RPMI7951 (cell line): ENCODE measurements around the gene SERPINB6. TPM values are rescaled to one million over a fixed set of nuclear protein-coding genes. Genes with fewer than 3 reads are reported as not detected.
"Not testable (repeated sequence)": the region's sequence is repeated elsewhere in the genome, so short reads cannot be mapped to it uniquely, and the experiment has no call there.

Experiments used
- DNase-seq: peaks from one replicate; pipeline ENCODE4 v3.0.0-alpha.2; 2012; ENCODE audit warnings: low read depth
- total RNA-seq: library from RNA; depleted of rRNA; stranded (reverse); fragments of >200 nt; shearing (Covaris generic); gene quantifications from 2 replicates; pipeline ENCODE4 v1.2.3, GENCODE V29; 2014

The SERPINB6 gene
- total RNA-seq, 1 experiment from 2014 or later = 92.6 TPM

GRCh38 chr6:2977799-2978590 lies 6.6 kb upstream of the SERPINB6 start:
- no peak for DNase-seq

DNA sequence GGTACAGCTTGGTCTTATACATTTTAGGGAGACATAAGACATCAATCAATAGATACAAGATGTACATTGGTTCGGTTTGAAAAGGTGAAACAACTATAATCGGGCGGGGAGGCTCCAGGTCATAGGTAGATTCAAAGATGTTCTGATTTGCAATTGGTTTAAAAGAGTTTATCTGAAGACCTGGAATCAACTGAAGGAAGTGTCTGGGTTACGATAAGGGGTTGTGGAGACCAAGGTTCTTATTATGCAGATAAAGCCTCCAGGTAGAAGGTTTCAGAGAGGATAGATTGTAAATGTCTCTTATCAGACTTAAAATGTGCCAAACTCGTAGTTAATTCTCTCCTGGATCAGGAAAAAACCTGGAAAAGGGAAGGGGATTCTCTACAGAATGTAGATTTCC lies 5.9 kb upstream of the SERPINB6 start:
- no peak for DNase-seq

- peak; percentile 81 for DNase-seq
These were observed 5.3 kb upstream of the SERPINB6 start for GRCh38 chr6:2976571-2977085.

- no peak for DNase-seq
These were observed 4.7 kb upstream of the SERPINB6 start for GRCh38 chr6:2976060-2976459.

DNA sequence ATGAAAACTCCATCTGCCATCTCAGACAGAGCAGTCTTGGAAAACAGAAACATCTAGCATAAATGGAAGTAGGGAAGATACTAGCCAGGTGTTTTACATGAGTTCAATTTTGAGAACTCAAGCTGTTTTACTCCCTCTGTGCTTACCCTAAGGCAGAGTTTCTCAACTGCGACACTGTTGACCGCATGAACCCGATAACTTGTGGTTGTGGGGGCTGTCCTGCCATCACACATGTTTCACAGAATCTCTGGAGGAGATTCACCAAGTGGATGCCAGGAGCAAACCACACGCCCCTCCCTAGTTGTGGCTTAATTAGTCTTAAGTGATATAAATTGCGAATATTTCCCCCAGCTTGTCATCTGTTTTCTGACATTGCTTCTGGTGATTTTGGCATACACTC lies 2.3 kb upstream of the SERPINB6 start:
- DNase-seq = peak; percentile 95

GRCh38 chr6:2973180-2973579 lies 1.8 kb upstream of the SERPINB6 start:
- not testable (repeated sequence) for DNase-seq

GRCh38 chr6:2972685-2973084 lies 1.3 kb upstream of the SERPINB6 start:
- DNase-seq = not testable (repeated sequence)

GRCh38 chr6:2972219-2972487 lies 786 bp upstream of the SERPINB6 start:
- not testable (repeated sequence) for DNase-seq

GRCh38 chr6:2970753-2971419 lies 481 bp downstream of the SERPINB6 start:
- peak; percentile 57 for DNase-seq

DNA sequence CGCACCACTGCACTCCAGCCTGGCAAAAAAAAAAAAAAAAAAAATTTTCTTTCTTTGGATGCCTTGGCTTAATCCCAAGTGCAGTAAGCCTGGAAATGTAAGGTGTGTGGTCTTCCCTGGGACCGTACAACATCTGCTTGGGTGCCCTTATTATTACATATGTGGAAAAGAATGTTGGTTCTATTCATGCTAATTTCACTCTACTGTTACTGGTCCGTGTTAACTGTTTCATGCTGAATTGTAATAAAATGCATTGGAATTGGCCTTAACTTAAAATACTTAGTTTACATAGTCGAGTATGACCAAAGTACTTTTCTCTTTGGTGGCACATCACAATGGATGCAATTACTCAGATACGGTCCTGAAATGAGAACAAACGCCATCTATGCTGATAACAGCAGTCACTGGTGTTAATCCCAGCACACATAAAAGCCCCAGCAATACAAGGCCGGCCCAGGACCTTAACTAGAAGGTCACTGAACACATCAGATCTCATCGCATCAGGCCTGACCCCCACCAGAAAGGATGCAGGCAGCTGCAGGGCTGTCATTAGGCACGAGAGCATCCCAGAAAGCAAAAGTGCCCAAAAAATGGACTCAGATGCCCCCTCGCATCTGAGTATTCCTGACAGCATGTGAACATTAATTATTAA lies 1.2 kb downstream of the SERPINB6 start:
- DNase-seq = no peak

GRCh38 chr6:2969549-2969948 lies 1.8 kb downstream of the SERPINB6 start:
- no peak for DNase-seq

GRCh38 chr6:2968600-2969135 lies 2.7 kb downstream of the SERPINB6 start:
- DNase-seq = no peak

DNA sequence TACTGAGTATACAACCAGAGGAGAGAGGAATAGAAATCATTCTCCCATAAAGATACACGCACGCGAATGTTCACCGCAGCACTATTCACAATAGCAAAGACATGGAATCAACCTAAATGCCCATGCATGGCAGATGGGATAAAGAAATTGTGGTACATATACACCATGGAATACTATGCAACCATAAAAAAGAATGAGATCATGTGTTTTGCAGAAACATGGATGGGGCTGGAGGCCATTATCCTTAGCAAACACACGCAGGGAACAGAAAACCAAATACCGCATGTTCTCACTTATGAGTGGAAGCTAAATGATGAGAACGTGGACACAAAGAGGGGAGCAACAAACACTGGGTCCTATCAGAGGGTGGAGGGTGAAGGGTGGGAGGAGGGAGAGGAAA lies 3.4 kb downstream of the SERPINB6 start:
- no peak for DNase-seq

DNA sequence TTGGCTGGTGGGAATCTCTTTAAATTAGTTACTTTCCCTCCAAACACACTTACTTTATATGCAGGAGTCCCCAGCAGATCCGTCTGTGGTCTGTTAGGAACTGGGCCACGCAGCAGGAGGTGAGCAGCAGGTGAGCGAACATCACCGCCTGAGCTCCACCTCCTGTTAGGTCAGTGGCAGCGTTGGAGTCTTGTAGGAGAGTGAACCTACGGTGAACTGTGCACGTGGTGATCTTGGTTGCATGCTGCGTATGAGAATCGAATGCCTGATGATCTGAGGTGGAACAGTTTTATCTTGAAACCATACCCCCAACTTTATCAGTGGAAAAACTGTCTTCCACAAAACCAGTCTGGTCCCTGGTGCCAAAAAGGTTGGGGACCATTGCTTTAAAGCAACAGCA lies 5.0 kb downstream of the SERPINB6 start:
- no peak for DNase-seq

GRCh38 chr6:2964793-2965505 lies 6.4 kb downstream of the SERPINB6 start:
- no peak for DNase-seq

DNA sequence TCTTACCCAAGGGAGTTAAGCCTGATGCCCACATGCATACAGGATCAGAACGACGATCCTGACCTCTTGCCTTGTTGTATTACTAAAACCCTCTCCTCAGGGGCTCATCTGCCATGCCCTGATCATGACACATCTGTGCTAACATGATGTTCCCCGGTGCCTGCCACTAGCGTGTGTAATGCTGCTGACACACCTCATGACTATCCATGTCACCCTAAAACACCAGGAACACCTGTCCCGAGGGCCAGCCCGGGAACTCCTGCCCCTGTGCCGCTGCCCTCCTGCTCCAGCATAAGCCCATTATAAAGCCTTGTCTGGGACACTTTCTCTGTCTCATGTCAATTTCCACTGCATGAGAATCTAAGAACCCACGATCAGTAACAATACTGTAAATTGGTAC lies 7.6 kb downstream of the SERPINB6 start:
- no peak for DNase-seq

DNA sequence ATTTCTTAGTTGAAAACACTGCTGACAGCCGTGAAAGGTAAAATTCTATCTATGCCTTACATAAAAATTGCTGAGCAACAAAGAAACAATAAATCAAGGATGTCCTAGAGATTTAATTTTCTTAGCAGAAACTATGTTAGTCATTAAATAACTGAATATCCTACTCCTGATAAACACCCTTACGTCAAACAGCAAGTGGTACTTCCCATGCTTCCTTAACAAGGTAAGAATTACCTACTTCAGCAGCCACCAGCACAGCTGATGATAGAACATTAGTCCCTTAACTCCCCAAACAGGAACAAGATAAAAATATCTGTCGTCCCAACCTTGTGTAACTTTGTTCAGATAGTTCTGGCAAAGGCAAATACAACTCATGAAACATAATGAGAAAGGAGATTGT lies 8.7 kb downstream of the SERPINB6 start:
- DNase-seq = no peak

DNA sequence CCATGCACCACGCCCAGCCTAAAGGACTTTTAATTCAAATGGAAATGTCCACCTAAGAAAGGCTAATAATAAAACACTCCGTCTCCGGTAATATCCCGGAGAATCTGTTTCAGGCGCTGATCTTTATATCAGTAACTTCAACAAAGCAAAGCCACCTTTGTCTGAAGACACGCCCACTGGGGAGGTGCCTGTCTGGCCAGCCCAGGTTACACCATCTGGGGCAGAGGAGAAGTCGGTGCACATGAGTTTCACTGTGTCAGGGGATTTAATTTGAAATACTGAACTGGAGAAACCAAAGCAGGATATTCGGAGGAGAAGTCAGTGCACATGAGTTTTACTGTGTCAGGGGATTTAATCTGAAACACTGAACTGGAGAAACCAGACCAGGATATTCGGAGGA lies 9.4 kb downstream of the SERPINB6 start:
- no peak for DNase-seq

GRCh38 chr6:2961506-2961905 lies 9.9 kb downstream of the SERPINB6 start:
- DNase-seq = no peak

DNA sequence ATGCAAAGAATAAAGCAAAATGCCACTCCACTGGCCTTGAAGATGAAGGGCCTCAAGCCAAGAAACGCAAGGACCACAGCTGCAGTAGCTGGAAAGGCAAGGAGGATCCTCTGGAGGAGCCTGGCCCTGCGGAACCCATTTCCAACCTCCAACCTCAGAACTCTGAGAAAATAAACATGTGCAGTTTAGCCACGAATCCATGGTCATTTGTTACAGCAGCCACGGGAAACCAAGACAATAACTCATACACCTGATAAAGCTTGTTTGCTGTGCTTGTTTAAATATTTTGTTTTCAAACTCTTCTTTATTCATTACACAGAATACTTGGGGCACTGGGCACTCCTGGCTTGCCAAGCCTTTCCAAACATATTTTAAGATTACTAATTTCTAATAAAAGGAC lies 10.4 kb downstream of the SERPINB6 start:
- no peak for DNase-seq

GRCh38 chr6:2959909-2960719 lies 11.3 kb downstream of the SERPINB6 start:
- peak; percentile 56 for DNase-seq
